CD4-positive, alpha-beta T cell treated with Interleukin-4 for 1 hour (primary cell): ENCODE measurements around the gene FSTL3.
A peak's percentile ranks its signal among the peaks of the same experiment; 100 is the strongest.

Experiments
- DNase-seq, 2 donors: peaks; one replicate each; pipeline ENCODE4 v3.0.0-alpha.2; 2020 to 2022

The FSTL3 gene

GRCh38 chr19:645912-646778, 30.0 kb upstream of the FSTL3 start:
- DNase-seq: no peak

GRCh38 chr19:646779-647565, 29.2 kb upstream of the FSTL3 start:
- no peak for DNase-seq

GRCh38 chr19:647566-648284, 28.5 kb upstream of the FSTL3 start:
- DNase-seq: no peak

GRCh38 chr19:648305-648704, 27.9 kb upstream of the FSTL3 start:
- no peak for DNase-seq

- no peak for DNase-seq
Observed at GRCh38 chr19:648904-649801, 27.0 kb upstream of the FSTL3 start.

GRCh38 chr19:650121-650520, 26.1 kb upstream of the FSTL3 start:
- DNase-seq: no peak

- no peak for DNase-seq
Observed at GRCh38 chr19:651114-651818, 24.9 kb upstream of the FSTL3 start.

- DNase-seq: no peak
Observed at GRCh38 chr19:651991-652390, 24.2 kb upstream of the FSTL3 start.

GRCh38 chr19:652467-653389, 23.5 kb upstream of the FSTL3 start:
- no peak for DNase-seq

- no peak for DNase-seq
Observed at GRCh38 chr19:653425-653824, 22.8 kb upstream of the FSTL3 start.

GRCh38 chr19:655691-656090, 20.5 kb upstream of the FSTL3 start:
- DNase-seq: no peak

GRCh38 chr19:656751-657559, 19.2 kb upstream of the FSTL3 start:
- no peak for DNase-seq

GRCh38 chr19:657611-658010, 18.6 kb upstream of the FSTL3 start:
- no peak for DNase-seq

- DNase-seq: no peak
Observed at GRCh38 chr19:658059-658839, 17.9 kb upstream of the FSTL3 start.

GRCh38 chr19:658916-659839, 17.0 kb upstream of the FSTL3 start:
- DNase-seq: peak; percentile 67 to 79

GRCh38 chr19:660793-661426, 15.3 kb upstream of the FSTL3 start:
- no peak for DNase-seq
